Glomerular visceral epithelial cell (primary cell): ENCODE measurements around the gene NET1.

Experiments
- DNase-seq: peaks from one replicate; pipeline ENCODE4 v3.0.0-alpha.2; 2016; ENCODE audit errors: extremely low spot score

NET1 gene

GRCh38 chr10:5442065-5442989 is 30.0 kb downstream of the NET1 start:
- DNase-seq: peak; percentile 48

DNA sequence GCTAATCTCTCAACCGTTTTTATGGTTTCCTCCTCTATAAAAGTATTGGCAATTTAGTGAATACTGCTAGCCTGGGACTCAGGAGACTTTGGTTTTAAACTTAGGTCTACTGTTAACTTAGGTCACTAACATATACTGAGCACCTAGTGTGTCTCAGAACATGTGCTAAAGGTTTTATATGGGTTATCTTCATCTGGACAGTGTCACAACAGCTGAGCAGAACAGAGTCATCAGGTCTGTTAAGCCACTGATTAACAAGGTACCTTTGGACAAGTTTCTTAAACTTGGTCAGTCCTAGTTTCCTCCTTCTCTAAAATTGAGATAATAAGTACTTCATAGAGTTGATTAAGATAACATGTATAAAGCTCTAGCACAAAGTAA is 30.6 kb downstream of the NET1 start:
- DNase-seq: no peak

DNA sequence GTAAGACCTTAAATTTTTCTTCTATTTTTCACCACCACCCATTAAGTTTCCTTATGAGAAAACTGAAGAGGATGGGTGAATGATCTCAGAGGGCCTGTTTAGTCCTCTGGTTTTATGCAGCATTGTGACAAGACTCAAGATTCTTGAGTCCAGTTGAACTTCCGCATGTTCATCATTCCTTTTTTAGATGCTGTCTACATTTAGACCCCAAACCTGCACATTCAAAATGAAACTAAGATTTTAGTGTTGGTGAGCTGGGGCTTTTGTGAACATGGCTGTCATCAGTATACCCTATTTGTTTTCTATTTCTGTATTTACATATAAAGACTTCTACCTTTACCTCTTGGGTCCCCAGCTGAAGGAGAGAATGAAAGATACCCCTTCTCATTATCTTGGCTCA is 31.1 kb downstream of the NET1 start:
- no peak for DNase-seq

DNA sequence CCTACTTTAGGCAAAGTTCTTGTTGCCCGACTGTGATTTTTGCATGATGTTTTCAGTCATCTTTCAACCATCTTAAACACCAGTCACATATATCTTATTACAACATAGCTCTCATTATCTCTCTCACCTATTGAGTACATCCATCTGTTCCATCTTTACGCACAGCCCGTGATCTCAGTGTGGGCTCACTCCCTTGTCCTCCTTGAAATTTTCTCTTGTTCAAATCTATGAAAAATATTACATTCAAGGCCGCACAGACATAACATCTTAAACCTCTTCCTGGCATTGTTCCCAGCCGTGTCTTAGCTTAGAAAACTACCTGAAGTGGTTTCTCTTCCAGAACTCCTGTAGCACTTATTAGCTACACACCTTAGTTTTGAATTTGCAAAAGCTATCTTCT is 32.6 kb downstream of the NET1 start:
- DNase-seq: no peak

GRCh38 chr10:5446390-5446926 is 34.1 kb downstream of the NET1 start:
- DNase-seq: peak; percentile 93

GRCh38 chr10:5447056-5447455 is 34.7 kb downstream of the NET1 start:
- DNase-seq: peak; percentile 11

DNA sequence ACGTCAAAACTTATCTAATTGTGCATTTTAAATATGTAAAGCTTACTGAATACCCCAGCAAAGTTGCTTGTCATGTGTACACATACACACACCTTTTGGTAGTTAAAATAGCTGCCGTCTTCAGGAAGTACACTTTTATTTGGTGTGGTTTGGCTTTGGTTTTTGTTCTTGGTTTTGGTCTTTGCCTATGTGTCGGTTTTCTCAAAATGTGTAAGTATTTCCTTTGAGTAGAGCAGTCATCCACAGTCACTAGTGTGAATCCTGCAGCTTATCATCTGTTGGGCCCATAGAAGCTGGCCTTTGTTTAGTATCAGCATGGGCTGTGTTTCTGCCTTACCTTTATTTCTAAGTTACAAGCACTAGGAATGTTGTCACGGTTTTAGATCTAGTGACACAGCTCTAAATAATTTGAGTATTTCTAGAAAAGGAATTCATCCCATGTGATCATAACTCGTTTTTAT is 35.3 kb downstream of the NET1 start:
- DNase-seq: peak; percentile 23

DNA sequence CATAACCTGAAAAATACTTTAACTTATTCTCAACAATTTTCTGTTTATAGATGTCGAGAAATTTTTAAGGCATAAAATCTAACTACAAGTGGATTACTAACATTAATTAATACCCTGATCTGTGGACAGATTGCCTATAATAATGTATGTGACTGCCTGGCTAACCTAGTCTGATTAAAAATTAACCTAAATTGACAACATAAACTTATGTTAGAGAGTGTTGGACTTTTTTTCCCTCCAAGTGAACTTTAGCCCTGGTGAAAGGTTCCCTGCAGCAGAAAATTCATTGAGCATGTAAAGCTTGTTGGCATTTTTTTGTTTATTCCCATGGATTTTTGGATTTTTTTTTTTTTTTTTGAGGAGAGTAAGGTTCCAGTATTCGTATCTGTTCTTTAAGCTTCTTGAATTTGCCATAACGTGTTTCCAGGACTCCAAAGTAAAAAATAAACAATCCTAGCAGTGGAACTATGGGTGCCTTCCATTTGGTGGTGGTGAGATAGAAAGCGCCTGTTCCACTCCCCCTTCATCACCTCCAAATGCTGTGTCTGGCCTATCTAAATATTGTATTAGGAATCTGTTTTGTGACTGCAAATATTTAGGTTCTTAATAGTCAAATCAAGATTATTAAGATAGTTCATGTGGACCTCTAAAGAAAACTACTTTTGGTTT is 36.1 kb downstream of the NET1 start:
- no peak for DNase-seq

GRCh38 chr10:5449227-5449626 is 36.9 kb downstream of the NET1 start:
- no peak for DNase-seq

GRCh38 chr10:5449823-5450222 is 37.5 kb downstream of the NET1 start:
- DNase-seq: peak; percentile 70

DNA sequence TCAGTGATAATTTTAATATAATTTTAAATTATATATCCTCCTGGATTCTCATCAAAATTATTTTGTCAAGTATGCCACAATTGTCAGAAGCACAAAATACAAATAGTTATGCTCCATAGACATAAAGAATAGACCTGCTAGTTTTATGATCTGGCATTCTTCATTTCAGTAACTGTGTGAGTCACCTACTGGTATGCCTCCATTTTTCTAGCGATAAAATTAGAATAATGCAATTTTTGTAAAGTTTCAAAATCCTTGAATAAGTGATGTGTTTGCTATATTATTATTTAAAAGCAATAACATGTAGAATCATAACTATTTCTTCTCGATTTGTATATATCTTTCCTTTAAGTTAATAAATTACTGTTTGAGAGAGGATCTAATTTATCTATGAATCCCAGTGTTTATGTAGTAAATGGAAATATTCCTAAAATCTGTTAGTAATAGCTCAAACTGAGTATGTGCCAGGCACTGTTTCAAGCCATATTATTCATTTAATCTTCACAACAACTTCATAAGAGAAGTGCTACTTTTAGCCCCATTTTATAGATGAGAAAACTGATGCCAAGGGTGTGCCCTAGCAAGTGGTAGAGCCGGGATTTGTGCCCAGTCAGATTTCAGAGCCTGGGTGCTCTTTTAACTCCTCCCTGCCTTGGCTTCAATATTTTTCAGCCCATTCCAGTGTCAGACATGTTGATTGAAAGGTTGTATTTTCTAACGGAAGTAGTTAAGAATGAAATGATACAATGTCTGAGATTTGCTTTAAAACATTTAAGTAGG is 38.4 kb downstream of the NET1 start:
- DNase-seq: no peak

GRCh38 chr10:5453749-5454489 is 41.6 kb downstream of the NET1 start:
- no peak for DNase-seq

DNA sequence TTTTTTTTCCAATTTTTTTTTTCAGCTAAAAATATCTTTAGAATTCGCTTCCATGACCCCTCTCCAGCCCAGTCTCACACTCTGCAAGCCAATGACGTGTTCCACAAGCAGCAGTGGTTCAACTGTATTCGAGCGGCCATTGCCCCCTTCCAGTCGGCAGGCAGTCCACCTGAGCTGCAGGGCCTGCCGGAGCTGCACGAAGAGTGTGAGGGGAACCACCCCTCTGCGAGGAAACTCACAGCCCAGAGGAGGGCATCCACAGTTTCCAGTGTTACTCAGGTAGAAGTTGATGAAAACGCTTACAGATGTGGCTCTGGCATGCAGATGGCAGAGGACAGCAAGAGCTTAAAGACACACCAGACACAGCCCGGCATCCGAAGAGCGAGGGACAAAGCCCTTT is 44.2 kb downstream of the NET1 start:
- no peak for DNase-seq

- DNase-seq: no peak
Observed at GRCh38 chr10:5457741-5458140, 45.4 kb downstream of the NET1 start.

DNA sequence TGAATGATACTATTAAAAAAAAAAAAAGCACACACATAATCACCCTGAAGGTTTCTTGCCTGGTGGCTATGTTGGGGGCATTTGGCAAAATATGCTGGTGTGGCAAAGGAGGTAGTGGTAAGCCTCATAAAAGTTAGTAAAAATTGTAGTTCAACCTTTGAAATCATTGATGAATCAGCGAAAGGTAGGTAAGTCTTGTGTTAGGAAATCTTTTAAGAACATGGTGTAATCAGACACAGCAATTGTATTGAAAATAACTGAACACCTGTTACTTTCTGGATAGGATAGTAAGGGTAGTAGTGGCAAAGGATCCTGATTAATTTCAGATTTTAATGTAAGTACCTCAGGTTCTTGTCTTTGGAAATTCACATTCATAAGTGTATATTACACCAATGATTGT is 46.1 kb downstream of the NET1 start:
- no peak for DNase-seq

DNA sequence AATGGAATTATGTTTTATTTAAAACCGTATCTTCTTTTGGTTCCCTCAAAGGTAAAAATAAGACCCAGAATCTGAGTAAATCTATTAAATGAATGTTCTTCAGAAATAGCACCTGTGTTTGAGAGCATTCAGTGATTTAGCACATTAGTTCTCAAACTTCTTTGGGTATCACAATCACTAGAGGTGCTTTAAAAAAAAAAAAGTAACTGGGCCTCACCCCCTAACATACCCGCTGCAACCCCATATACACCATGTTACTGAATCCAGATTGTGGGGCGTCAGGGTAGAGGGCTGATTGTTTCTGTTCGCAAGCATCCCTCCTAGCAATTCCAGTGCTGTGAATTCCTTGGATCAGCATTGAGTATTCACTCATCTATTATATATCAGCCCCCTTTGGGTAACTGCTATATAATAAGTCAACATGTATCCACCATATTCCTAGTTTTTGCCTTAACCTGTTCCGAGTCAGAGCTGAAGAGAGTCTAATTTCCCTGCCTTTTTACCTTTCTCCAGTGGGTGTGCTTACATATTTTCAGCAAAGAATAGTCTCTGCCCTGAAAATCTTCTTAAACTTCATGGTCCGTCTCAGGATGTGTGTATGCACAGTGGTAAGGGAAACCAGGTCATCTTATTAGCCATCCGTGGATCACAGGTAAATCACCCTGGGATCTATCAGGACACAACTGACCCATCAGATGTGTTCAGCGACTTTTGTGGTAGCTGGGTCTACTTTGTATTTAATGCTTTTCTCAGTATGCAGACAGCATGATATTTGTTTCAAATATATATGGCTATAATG is 46.8 kb downstream of the NET1 start:
- no peak for DNase-seq

DNA sequence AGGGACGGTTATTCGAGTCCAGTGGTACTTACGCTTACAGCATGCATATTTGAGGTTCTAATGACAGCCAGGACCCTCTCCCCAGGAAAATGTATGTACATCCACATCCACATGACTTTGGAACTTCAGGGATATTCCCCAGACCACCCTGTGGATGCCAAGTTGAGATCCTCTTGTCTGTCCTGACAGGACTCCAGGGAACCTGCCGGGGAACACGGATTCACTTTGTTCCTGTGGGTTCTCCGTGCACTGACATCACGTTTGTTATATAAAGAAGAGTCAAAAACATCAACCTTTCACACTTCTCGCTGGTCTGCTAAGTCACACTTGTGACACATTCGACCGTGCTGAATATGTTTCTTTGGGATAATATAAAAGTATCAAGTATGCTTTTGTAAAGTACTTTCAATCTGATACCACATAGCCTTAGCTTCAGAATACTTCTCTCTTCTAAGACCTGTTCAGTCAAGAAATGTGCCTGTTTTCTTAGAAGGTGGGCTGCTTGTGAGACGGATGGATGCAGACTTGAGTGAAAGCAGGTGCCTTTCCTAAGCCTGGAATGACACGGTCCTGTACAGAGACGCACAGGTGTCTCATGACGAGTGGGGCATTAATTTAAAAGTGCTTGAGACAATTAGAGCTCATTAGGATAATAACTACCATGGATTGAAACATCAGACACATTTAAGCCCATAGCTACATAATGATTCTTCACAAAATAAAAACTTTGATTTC is 48.3 kb downstream of the NET1 start:
- no peak for DNase-seq

DNA sequence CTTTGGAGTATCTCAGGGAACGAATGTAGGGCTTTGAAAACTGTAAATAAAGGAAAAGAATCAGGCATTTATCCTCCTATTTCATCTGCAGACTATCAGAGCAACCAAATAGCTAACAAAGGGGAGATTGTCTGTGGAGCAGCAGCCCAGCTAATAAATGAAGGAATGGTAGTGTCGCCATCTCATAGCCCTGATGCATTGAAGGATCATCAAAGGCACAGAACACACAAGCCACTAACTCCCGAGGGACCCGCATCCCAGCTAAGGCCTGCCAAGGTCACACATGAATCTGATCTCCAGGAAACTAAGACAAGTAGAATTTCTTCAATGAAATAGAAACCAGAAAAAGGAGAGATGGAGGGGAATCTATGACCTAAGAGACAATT is 48.8 kb downstream of the NET1 start:
- DNase-seq: no peak

DNA sequence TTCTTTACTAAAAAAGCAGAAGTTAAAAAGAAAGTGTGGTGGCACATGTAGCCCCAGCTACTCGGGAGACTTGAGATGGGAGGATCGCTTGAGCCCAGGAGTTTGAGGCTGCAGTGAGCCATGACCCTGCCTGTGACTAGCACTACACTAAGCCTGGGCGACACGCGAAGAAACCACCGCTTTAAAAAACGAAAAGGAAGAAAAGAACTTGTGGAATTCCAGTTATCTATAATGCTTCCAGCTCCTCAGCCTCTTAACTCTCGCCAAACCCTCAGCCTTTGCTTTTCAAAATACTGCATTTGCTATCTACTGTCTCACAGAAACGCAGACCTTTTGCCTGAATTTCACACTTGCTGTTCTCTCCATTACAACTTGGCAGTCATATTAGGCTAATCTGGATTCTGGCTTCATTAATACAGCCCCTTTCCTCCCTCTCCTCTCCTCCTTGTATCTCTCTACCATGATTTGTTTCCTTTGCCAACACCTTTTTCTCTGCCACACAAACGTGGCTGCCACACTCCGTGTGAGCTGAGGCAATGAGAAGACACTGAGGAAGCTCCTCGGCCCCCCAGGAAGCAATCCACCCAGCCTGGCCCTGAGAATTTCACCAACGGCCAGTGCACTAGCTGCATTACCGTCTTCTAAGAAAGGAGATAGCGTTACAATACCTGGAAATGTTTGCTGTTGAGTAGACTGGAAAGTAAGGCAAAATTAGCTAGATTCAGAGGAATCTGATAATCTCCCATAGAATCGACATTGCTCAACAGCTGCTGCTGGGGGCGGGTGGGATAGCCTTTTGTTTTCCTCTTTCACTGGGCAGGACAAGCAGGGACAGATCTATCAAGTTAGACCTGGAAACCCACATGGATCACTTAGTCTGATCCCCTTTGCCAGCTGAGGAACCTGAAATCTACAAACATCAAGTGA is 49.8 kb downstream of the NET1 start:
- DNase-seq: no peak
